ENCODE results near the gene LGMN.
A peak's percentile ranks its signal among the peaks of the same experiment; 100 is the strongest.
"Not testable (repeated sequence)": the region's sequence is repeated elsewhere in the genome, so short reads cannot be mapped to it uniquely, and the experiment has no call there.

The LGMN gene

GRCh38 chr14:92748259-92749016 lies at the start of gene LGMN:
Gene LGMN, minus strand, starts transcription at chr14:92748627. Its CDS starts 15,841 bp downstream, at chr14:92732786.
- DNase-seq, result peak; percentile 79

GRCh38 chr14:92794961-92795360 lies 46.5 kb upstream of the LGMN start:
- DNase-seq, result no peak

GRCh38 chr14:92794547-92794941 lies 46.1 kb upstream of the LGMN start:
- DNase-seq, result no peak

GRCh38 chr14:92793709-92794546 lies 45.5 kb upstream of the LGMN start, which contains the start of gene GOLGA5:
Gene GOLGA5, plus strand, starts transcription at chr14:92794305. Its CDS starts 3,133 bp downstream, at chr14:92797438.
- peak; percentile 99 for DNase-seq

GRCh38 chr14:92792885-92793284 lies 44.5 kb upstream of the LGMN start:
- no peak for DNase-seq

- no peak for DNase-seq
Observed at GRCh38 chr14:92789457-92790089, 41.1 kb upstream of the LGMN start.

- DNase-seq, result no peak
Observed at GRCh38 chr14:92787554-92787953, 39.1 kb upstream of the LGMN start.

- no peak for DNase-seq
Observed at GRCh38 chr14:92786427-92786756, 38.0 kb upstream of the LGMN start.

GRCh38 chr14:92785667-92786426 lies 37.4 kb upstream of the LGMN start:
- no peak for DNase-seq

GRCh38 chr14:92783813-92784431 lies 35.5 kb upstream of the LGMN start:
- no peak for DNase-seq

- DNase-seq, result no peak
Observed at GRCh38 chr14:92781350-92781749, 32.9 kb upstream of the LGMN start.

- DNase-seq, result no peak
Observed at GRCh38 chr14:92780444-92781232, 32.2 kb upstream of the LGMN start.

GRCh38 chr14:92778868-92779565 lies 30.6 kb upstream of the LGMN start:
- DNase-seq, result not testable (repeated sequence)

- not testable (repeated sequence) for DNase-seq
Observed at GRCh38 chr14:92775292-92775691, 26.9 kb upstream of the LGMN start.

GRCh38 chr14:92774572-92774971 lies 26.1 kb upstream of the LGMN start:
- no peak for DNase-seq

- DNase-seq, result no peak
Observed at GRCh38 chr14:92770484-92770883, 22.1 kb upstream of the LGMN start.

- no peak for DNase-seq
Observed at GRCh38 chr14:92768795-92769194, 20.4 kb upstream of the LGMN start.

- not testable (repeated sequence) for DNase-seq
Observed at GRCh38 chr14:92768236-92768635, 19.8 kb upstream of the LGMN start.

GRCh38 chr14:92763666-92764631 lies 15.5 kb upstream of the LGMN start:
- not testable (repeated sequence) for DNase-seq

- DNase-seq, result no peak
Observed at GRCh38 chr14:92760524-92760805, 12.0 kb upstream of the LGMN start.
